RWPE2 (cell line): Measurements from ENCODE around the gene RASSF7.

ENCODE experiments used
- ATAC-seq: fragments of 200-7000 bp; cut with Tn5 transposase; 3 replicates; pipeline ENCODE4 v1.9.1; 2021; ENCODE audit warnings: low read depth
- DNase-seq: peaks from one replicate; pipeline ENCODE4 v3.0.0-alpha.2; 2020; ENCODE audit warnings: low spot score
- H3K27ac ChIP-seq: fragments of 450-650 bp; 2 replicates; pipeline ENCODE4 v1.5.1; 2017; ENCODE audit warnings: mild to moderate bottlenecking; ENCODE audit not compliant: poor library complexity, severe bottlenecking
- H3K27me3 ChIP-seq: fragments of 250-450 bp; sonication (Bioruptor Pico); 2 replicates; pipeline ENCODE4 v1.5.1; 2021; ENCODE audit warnings: mild to moderate bottlenecking, moderate library complexity; ENCODE audit not compliant: insufficient read depth, poor library complexity, severe bottlenecking
- H3K36me3 ChIP-seq: fragments of 250-450 bp; sonication (Bioruptor Pico); 2 replicates; pipeline ENCODE4 v1.5.1; 2020; ENCODE audit warnings: low read depth, mild to moderate bottlenecking, moderate library complexity
- H3K4me1 ChIP-seq: fragments of 250-450 bp; sonication (Bioruptor Pico); 2 replicates; pipeline ENCODE4 v1.5.1; 2021; ENCODE audit warnings: mild to moderate bottlenecking, moderate library complexity; ENCODE audit not compliant: insufficient read depth, poor library complexity, severe bottlenecking
- H3K4me3 ChIP-seq: fragments of 250-450 bp; sonication (Bioruptor Pico); 2 replicates; pipeline ENCODE4 v1.5.1; 2021; ENCODE audit warnings: mild to moderate bottlenecking, moderate library complexity; ENCODE audit not compliant: severe bottlenecking
- H3K9me3 ChIP-seq: fragments of 250-450 bp; sonication (Bioruptor Pico); 2 replicates; pipeline ENCODE4 v1.5.1; 2021; ENCODE audit warnings: mild to moderate bottlenecking, moderate library complexity; ENCODE audit not compliant: severe bottlenecking
- TF ChIP-seq, protein P1 (sequence below): fragments of 450-650 bp; IDR thresholded peaks from one replicate; pipeline ENCODE4 v1.5.1; 2017; ENCODE audit warnings: mild to moderate bottlenecking, moderate library complexity; ENCODE audit not compliant: poor library complexity, severe bottlenecking

The RASSF7 gene

GRCh38 chr11:555227-555779 is 5.5 kb upstream of the RASSF7 start:
- DNase-seq (no peak), ATAC-seq (peak; percentile 11)
- no peaks in the 10 kb centered on the region for H3K9me3 ChIP-seq
- peaks cover 7% of the 10 kb centered on the region for H3K27me3 ChIP-seq
- TF ChIP-seq, protein P1, sequence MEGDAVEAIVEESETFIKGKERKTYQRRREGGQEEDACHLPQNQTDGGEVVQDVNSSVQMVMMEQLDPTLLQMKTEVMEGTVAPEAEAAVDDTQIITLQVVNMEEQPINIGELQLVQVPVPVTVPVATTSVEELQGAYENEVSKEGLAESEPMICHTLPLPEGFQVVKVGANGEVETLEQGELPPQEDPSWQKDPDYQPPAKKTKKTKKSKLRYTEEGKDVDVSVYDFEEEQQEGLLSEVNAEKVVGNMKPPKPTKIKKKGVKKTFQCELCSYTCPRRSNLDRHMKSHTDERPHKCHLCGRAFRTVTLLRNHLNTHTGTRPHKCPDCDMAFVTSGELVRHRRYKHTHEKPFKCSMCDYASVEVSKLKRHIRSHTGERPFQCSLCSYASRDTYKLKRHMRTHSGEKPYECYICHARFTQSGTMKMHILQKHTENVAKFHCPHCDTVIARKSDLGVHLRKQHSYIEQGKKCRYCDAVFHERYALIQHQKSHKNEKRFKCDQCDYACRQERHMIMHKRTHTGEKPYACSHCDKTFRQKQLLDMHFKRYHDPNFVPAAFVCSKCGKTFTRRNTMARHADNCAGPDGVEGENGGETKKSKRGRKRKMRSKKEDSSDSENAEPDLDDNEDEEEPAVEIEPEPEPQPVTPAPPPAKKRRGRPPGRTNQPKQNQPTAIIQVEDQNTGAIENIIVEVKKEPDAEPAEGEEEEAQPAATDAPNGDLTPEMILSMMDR = no peak
- H3K27ac ChIP-seq = no peak overlapping the region
- no peaks in the 10 kb centered on the region for H3K36me3 ChIP-seq
- no peaks in the 10 kb centered on the region for H3K4me1 ChIP-seq
- peak overlapping the region; percentile 36 for H3K4me3 ChIP-seq

- H3K4me3 ChIP-seq = peak overlapping the region; percentile 36
- TF ChIP-seq, protein P1 = no peak
- peaks cover 7% of the 10 kb centered on the region for H3K27me3 ChIP-seq
- DNase-seq = no peak
- no peak overlapping the region for H3K27ac ChIP-seq
- ATAC-seq = no peak
- H3K36me3 ChIP-seq = no peaks in the 10 kb centered on the region
- H3K4me1 ChIP-seq = no peaks in the 10 kb centered on the region
- H3K9me3 ChIP-seq = no peaks in the 10 kb centered on the region
Measured at GRCh38 chr11:555780-556661, 4.7 kb upstream of the RASSF7 start.

DNA sequence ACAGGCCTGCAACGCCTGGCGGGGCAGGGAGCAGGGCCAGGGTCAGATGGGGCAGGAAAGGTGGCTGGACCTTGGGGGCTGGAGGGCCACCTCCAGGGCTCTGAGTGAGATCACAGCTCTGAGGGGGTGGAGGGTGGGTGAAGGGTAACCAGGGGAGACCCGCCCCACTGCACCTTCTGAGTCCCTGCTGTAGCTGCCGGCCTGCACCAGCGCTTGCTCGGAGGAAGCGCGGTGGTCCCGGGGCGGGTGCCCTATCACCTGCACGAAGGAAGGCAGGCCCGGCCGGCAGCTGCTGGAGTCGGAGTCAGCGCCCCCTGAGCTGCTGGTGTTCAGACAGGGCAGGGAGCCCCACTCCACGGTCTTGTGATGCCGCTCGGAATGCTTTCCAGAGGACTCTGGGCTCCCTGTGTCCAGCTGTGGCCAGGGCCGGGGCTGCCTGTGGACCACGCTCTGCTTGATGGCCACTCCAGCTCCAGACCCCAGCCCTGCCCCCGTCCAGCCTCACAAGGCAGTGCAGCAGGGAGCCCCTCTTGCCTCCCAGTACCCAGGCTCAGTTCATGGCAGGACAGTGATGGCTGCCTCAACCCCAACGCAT is 4.0 kb upstream of the RASSF7 start:
- no peaks in the 10 kb centered on the region for H3K36me3 ChIP-seq
- H3K9me3 ChIP-seq = no peaks in the 10 kb centered on the region
- DNase-seq (no peak), ATAC-seq (no peak)
- no peaks in the 10 kb centered on the region for H3K4me1 ChIP-seq
- H3K27ac ChIP-seq = no peak overlapping the region
- TF ChIP-seq, protein P1 = no peak
- H3K27me3 ChIP-seq = peaks cover 7% of the 10 kb centered on the region
- H3K4me3 ChIP-seq = no peak overlapping the region

- Histone ChIP-seq H3K36me3 (no peaks in the 10 kb centered on the region), H3K4me1 (no peaks in the 10 kb centered on the region), H3K27ac (no peak overlapping the region), H3K4me3 (no peak overlapping the region), H3K27me3 (peaks cover 7% of the 10 kb centered on the region), H3K9me3 (no peaks in the 10 kb centered on the region)
- ATAC-seq (no peak), DNase-seq (no peak)
- TF ChIP-seq, protein P1 = no peak
Measured at GRCh38 chr11:557328-558132, 3.2 kb upstream of the RASSF7 start.
